PC-9 (cell line): ENCODE data around the gene KCNG4. TPM values are rescaled to one million over a fixed set of nuclear protein-coding genes. Genes with fewer than 3 reads are reported as not detected.

Experiments used
- BruUV-seq: library from RNA; stranded (reverse); fragments of 400-500 nt; replicated peaks from 2 replicates; lab custom pipeline; 2021; lab: Mats Ljungman, UMichigan
- CTCF ChIA-PET: fragments of 300-600 bp; sonication (Branson Sonifier 250); formaldehyde crosslinking; loops from one replicate; lab custom pipeline; 2022; ENCODE audit warnings: antibody characterized with exemption; lab: Charles Lee
- POLR2A ChIA-PET: fragments of 300-600 bp; sonication (Branson Sonifier 250); formaldehyde crosslinking; loops from one replicate; lab custom pipeline; 2022; ENCODE audit warnings: antibody characterized with exemption; ENCODE audit not compliant: unreplicated experiment; lab: Charles Lee
- DNase-seq, 2 experiments: peaks; one replicate each; pipeline versions ENCODE4 v3.0.0 to v3.0.0-alpha.2; 2015 to 2022; ENCODE audit warnings: mixed read lengths in 1 of 2
- H2AFZ ChIP-seq: fragments of 200-600 bp; sonication (generic); 2 replicates; pipeline ENCODE4 v1.8.1; 2017; ENCODE audit warnings: antibody characterized with exemption
- H3F3A ChIP-seq: fragments of 200-600 bp; sonication (generic); 2 replicates; pipeline ENCODE4 v1.8.1; 2017; ENCODE audit warnings: antibody characterized with exemption, mild to moderate bottlenecking, low read depth; ENCODE audit not compliant: insufficient read depth
- H3K27ac ChIP-seq: fragments of 200-600 bp; sonication (generic); 2 replicates; pipeline ENCODE4 v1.6.1; 2016; ENCODE audit warnings: mixed run types
- H3K27me3 ChIP-seq: fragments of 200-600 bp; sonication (generic); 2 replicates; pipeline ENCODE4 v1.6.1; 2016; ENCODE audit warnings: low read depth, mixed run types; ENCODE audit not compliant: insufficient read depth
- H3K36me3 ChIP-seq: fragments of 200-600 bp; sonication (generic); 2 replicates; pipeline ENCODE4 v1.6.1; 2016; ENCODE audit warnings: low read depth, mixed run types
- H3K4me1 ChIP-seq: fragments of 200-600 bp; sonication (generic); replicated peaks from 2 replicates; pipeline ENCODE4 v1.6.1; 2016; ENCODE audit warnings: mixed run types; ENCODE audit not compliant: insufficient read depth
- H3K4me2 ChIP-seq: fragments of 200-600 bp; sonication (generic); 2 replicates; pipeline ENCODE4 v1.6.1; 2017; ENCODE audit warnings: mixed run types
- H3K4me3 ChIP-seq: fragments of 200-600 bp; sonication (generic); 2 replicates; pipeline ENCODE4 v1.6.1; 2016; ENCODE audit warnings: mixed run types
- H3K79me2 ChIP-seq: fragments of 200-600 bp; sonication (generic); 2 replicates; pipeline ENCODE4 v1.6.1; 2017; ENCODE audit warnings: low read depth, mixed run types
- H3K9me2 ChIP-seq: fragments of 200-600 bp; sonication (generic); 2 replicates; pipeline ENCODE4 v1.8.1; 2017; ENCODE audit warnings: mild to moderate bottlenecking; ENCODE audit not compliant: insufficient read depth
- H3K9me3 ChIP-seq: fragments of 200-600 bp; sonication (generic); 2 replicates; pipeline ENCODE4 v1.8.1; 2016; ENCODE audit warnings: low read depth; ENCODE audit not compliant: insufficient read depth
- H4K20me1 ChIP-seq: fragments of 200-600 bp; sonication (generic); 2 replicates; pipeline ENCODE4 v1.8.1; 2017; ENCODE audit not compliant: insufficient read depth
- CTCF ChIP-seq: fragments of 200-600 bp; sonication (generic); conservative IDR thresholded peaks from 2 replicates; pipeline ENCODE4 v1.6.1; 2017; ENCODE audit warnings: mixed run types, antibody characterized with exemption, mild to moderate bottlenecking, moderate library complexity
- EZH2 ChIP-seq: fragments of 200-600 bp; sonication (generic); IDR thresholded peaks from 2 replicates; pipeline ENCODE4 v1.8.0; 2017; ENCODE audit warnings: antibody characterized with exemption, low read depth
- intact Hi-C: fragments of 100-400 bp; cut with micrococcal nuclease; formaldehyde crosslinking; loops from one replicate; pipeline ENCODE4 v1.10.0; 2022; ENCODE audit not compliant: unreplicated experiment
- total RNA-seq: library from RNA; stranded (reverse); gene quantifications from 2 replicates; pipeline ENCODE4 v1.2.3, GENCODE V29; 2021

The KCNG4 gene
- total RNA-seq, 1 experiment from 2014 or later, result not detected

- peaks cover 32% of the 10 kb centered on the region for H3F3A ChIP-seq
- H3K27me3 ChIP-seq, result no peaks in the 10 kb centered on the region
- no peak overlapping the region for H2AFZ ChIP-seq
- no peaks in the 10 kb centered on the region for H3K9me3 ChIP-seq
- no peaks in the 10 kb centered on the region for H3K9me2 ChIP-seq
- TF ChIP-seq CTCF (no peak), EZH2 (no peak)
- no peak overlapping the region for H3K4me3 ChIP-seq
- no peak overlapping the region for H3K4me2 ChIP-seq
- no peaks in the 10 kb centered on the region; the same call in 1 of the 2 replicates for H3K36me3 ChIP-seq
- H4K20me1 ChIP-seq, result peaks cover 3% of the 10 kb centered on the region; the same call in 1 of the 2 replicates
- no peak for DNase-seq
- ChIA-PET POLR2A (interaction anchor here (0.7 kb wide), 1 partner anchor 323 kb away, joined by 4 read pairs; no protein-coding TSS in a partner anchor), CTCF (no interaction called here)
- H3K27ac ChIP-seq, result no peak overlapping the region
- H3K4me1 ChIP-seq, result peaks cover 35% of the 10 kb centered on the region
- peaks cover 22% of the 10 kb centered on the region for H3K79me2 ChIP-seq
- BruUV-seq, result no TSS peak
- intact Hi-C loops, result no loop called here
Observed at GRCh38 chr16:84180519-84181140, 59.2 kb downstream of the KCNG4 start.

DNA sequence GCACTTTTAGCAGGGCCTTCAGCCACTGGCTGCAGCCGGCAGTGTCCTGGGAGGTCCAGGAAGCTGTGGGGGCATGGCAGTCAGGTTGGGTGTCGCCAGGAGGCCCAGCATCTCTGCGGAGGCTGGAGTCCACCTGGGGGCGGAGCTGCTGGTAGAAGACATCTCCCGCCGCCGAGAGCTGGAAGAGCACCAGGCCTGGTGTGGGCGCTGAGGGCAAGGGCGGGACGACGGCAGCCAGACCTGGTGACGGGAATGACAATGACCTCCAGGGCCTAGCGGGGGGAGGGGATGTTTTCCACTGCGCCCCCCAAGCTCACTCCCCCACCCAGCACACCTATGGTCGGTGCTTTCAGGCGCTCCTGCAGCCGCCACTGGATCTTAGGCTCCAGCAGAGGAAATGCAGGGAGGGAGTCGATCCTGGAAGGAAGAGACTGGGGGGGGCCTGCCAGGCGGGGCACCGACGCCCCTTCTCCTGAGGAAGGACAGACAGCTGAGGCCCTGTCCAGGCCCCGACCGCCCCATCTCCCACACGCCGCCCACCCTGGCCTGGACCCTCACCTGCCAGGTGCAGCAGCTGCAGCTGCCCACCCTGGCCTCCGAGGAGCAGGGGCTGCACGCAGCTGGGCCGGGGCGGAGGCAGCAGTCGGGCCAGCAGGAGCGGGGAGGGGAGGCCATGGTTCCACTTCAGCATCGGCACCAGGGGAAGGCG lies 60.0 kb downstream of the KCNG4 start:
- ChIA-PET POLR2A (no interaction called here), CTCF (no interaction called here)

GRCh38 chr16:84178892-84179611 lies 60.8 kb downstream of the KCNG4 start:
- Histone ChIP-seq H3K79me2 (peaks cover 7% of the 10 kb centered on the region; the same call in 1 of the 2 replicates), H4K20me1 (no peaks in the 10 kb centered on the region; the same call in 1 of the 2 replicates), H3K4me2 (no peak overlapping the region), H3K9me3 (no peaks in the 10 kb centered on the region), H3F3A (peaks cover 37% of the 10 kb centered on the region), H3K9me2 (no peaks in the 10 kb centered on the region), H3K27ac (no peak overlapping the region), H2AFZ (no peak overlapping the region), H3K4me3 (no peak overlapping the region), H3K4me1 (peaks cover 33% of the 10 kb centered on the region), H3K27me3 (no peaks in the 10 kb centered on the region), H3K36me3 (no peaks in the 10 kb centered on the region; the same call in 1 of the 2 replicates)
- intact Hi-C loops, result loop anchor here (5.0 to 10.0 kb wide), 5 partner anchors 227 to 354 kb away; partner anchors contain the start of genes MEAK7 and OSGIN1
- no peak for DNase-seq
- POLR2A ChIA-PET, result no interaction called here
- no peak for TF ChIP-seq EZH2
- no peak; the same call in 1 of the 2 replicates for TF ChIP-seq CTCF
- CTCF ChIA-PET, result interaction anchor here (0.6 kb wide), 1 partner anchor 160 kb away, joined by 3 read pairs; no protein-coding TSS in a partner anchor
- no TSS peak for BruUV-seq

More for the DNA sequence above, 60.0 kb downstream of the KCNG4 start:
- Histone ChIP-seq H3K4me3 (no peak overlapping the region), H4K20me1 (no peaks in the 10 kb centered on the region; the same call in 1 of the 2 replicates), H3F3A (peaks cover 35% of the 10 kb centered on the region), H3K9me2 (no peaks in the 10 kb centered on the region), H3K9me3 (no peaks in the 10 kb centered on the region), H3K36me3 (no peaks in the 10 kb centered on the region; the same call in 1 of the 2 replicates), H3K27me3 (no peaks in the 10 kb centered on the region), H2AFZ (no peak overlapping the region), H3K27ac (no peak overlapping the region), H3K79me2 (peaks cover 14% of the 10 kb centered on the region; the same call in 1 of the 2 replicates), H3K4me2 (no peak overlapping the region), H3K4me1 (peaks cover 33% of the 10 kb centered on the region)
- no TSS peak for BruUV-seq
- intact Hi-C loops, result loop anchor here (5.0 to 10.0 kb wide), 5 partner anchors 227 to 355 kb away; partner anchors contain the start of genes MEAK7 and OSGIN1
- TF ChIP-seq EZH2, result no peak
- no peak for DNase-seq
